ENCODE measurements around the gene GRIN2D.
A peak's percentile ranks its signal among the peaks of the same experiment; 100 is the strongest.

Gene GRIN2D

DNA sequence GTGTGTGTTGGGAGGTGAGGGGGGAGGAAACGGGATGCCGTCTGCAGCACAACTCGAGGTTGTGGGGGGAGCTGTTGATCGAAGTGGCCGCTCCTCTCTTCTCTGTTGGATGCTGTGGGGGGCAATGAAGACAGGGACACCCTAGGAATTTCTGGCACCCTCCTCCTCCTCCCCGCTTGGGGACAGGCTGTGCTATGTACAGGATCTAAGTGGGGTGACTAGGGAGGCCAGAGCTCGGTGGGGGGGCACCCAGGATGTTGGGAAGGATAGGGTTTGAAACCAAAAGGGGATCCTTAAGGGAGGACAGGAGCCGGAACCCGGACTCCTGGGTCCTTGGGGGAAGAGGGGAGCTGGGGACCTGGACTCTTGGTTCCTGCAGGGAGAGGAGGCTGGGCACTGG is 2.0 kb downstream of the GRIN2D start:
- H2BK5ac ChIP-seq (ENCODE audit: low read depth, low read length, poor library complexity), result no peak overlapping the region
- no peak overlapping the region for H3K14ac ChIP-seq (ENCODE audit: low read length)
- H3K4me1 ChIP-seq (ENCODE audit: control insufficient read depth in 1 of 2, insufficient read depth in 2 of 2, low read length in 2 of 2), result peaks cover 18 to 38% of the 10 kb centered on the region in 2 experiments
- no peak overlapping the region for H2BK12ac ChIP-seq (ENCODE audit: low read length)
- no peak overlapping the region for H2AK5ac ChIP-seq (ENCODE audit: low read length)
- H3K18ac ChIP-seq (ENCODE audit: low read length), result no peak overlapping the region
- no peak overlapping the region for H3K4ac ChIP-seq (ENCODE audit: low read depth, low read length)
- no peak overlapping the region for H2BK120ac ChIP-seq (ENCODE audit: insufficient read depth, low read length, poor library complexity)
- peaks cover 33% of the 10 kb centered on the region for H3K79me1 ChIP-seq (ENCODE audit: low read length)
- no peak overlapping the region for H4K8ac ChIP-seq (ENCODE audit: low read depth, low read length)
- no peak for DNase-seq
- H3K4me3 ChIP-seq (ENCODE audit: low read depth, low read length), result no peak overlapping the region
- H3K23ac ChIP-seq (ENCODE audit: low read length), result no peak overlapping the region
- WGBS (ENCODE audit: extremely low coverage, insufficient coverage, insufficient read length), result no CpG with 5 or more reads among the region's 9 CpGs
- no peak overlapping the region for H3K9ac ChIP-seq (ENCODE audit: low read length)
- no peaks in the 10 kb centered on the region for H3K36me3 ChIP-seq (ENCODE audit: control insufficient read depth in 1 of 2, insufficient read depth in 2 of 2, low read length in 2 of 2)
- peaks cover 14% of the 10 kb centered on the region for H3K79me2 ChIP-seq (ENCODE audit: control insufficient read depth, insufficient read depth, low read length, poor library complexity)
- peaks cover 2% of the 10 kb centered on the region for H3K9me3 ChIP-seq (ENCODE audit: insufficient read depth, low read depth, low read length)
- no peak overlapping the region for H3K4me2 ChIP-seq (ENCODE audit: low read length)
- no peak overlapping the region for H4K91ac ChIP-seq (ENCODE audit: low read depth, low read length)
- no peak overlapping the region for H3K27ac ChIP-seq (ENCODE audit: low read depth, low read length)
- H3K27me3 ChIP-seq (ENCODE audit: insufficient read depth, low read length), result peaks cover 18% of the 10 kb centered on the region
- H2AFZ ChIP-seq (ENCODE audit: insufficient read depth, low read length, poor library complexity), result no peak overlapping the region
- no peak overlapping the region for H4K12ac ChIP-seq (ENCODE audit: low read depth, low read length)

DNA sequence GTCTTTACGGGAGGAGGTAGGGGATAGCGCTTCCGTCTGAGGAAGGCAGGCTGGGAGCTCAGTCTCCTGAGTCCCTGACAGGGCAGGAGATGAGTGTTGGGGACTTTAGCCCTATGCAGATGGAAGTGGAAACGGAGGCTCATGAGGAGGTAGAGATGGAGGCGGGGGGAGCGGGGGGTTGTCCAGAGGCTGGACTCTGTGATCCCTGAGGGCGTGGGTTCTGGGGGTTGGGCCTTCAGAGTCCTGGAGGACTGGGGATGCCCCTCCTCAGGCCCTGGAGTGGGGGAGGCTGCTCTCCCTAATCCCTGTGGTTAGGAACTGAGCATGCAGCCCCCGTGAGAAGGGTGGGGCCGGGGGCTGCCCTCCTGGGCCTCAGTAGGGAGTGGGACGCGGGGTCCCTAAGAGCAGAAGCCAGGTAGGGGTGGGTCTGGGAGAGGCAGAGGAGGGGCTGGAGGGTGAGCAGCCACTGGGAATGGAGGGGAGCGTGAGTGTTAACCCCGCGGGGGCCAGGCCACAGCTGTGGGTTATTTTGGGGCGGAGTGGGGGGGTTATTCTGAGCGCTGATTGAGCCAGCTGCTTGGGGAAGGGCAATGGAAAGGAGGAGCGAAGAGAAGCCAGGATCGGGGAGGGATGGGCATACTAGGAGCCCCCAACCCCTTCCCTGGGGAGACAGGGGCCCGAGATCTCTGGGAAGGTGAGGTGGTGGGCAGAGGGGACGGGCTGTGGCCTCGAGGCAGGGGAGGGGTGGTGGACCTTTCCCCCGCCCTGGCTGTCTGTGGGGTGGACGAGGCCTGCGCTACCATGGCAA is 2.8 kb downstream of the GRIN2D start:
- H2BK120ac ChIP-seq (ENCODE audit: insufficient read depth, low read length, poor library complexity), result no peak overlapping the region
- H3K4me3 ChIP-seq (ENCODE audit: low read depth, low read length), result peak overlapping the region; percentile 39
- H3K36me3 ChIP-seq (ENCODE audit: control insufficient read depth in 1 of 2, insufficient read depth in 2 of 2, low read length in 2 of 2), result no peaks in the 10 kb centered on the region
- no peak overlapping the region for H3K4me2 ChIP-seq (ENCODE audit: low read length)
- H3K9ac ChIP-seq (ENCODE audit: low read length), result no peak overlapping the region
- H3K27me3 ChIP-seq (ENCODE audit: insufficient read depth, low read length), result peaks cover 18% of the 10 kb centered on the region
- peaks cover 26% of the 10 kb centered on the region for H3K79me1 ChIP-seq (ENCODE audit: low read length)
- no peak overlapping the region for H2BK12ac ChIP-seq (ENCODE audit: low read length)
- peaks cover 18 to 38% of the 10 kb centered on the region in 2 experiments for H3K4me1 ChIP-seq (ENCODE audit: control insufficient read depth in 1 of 2, insufficient read depth in 2 of 2, low read length in 2 of 2)
- no peak overlapping the region for H3K23ac ChIP-seq (ENCODE audit: low read length)
- no peak overlapping the region for H3K4ac ChIP-seq (ENCODE audit: low read depth, low read length)
- H2BK5ac ChIP-seq (ENCODE audit: low read depth, low read length, poor library complexity), result no peak overlapping the region
- no CpG with 5 or more reads among the region's 24 CpGs for WGBS (ENCODE audit: extremely low coverage, insufficient coverage, insufficient read length)
- peak overlapping the region; percentile 11 for H2AK5ac ChIP-seq (ENCODE audit: low read length)
- no peak overlapping the region for H4K91ac ChIP-seq (ENCODE audit: low read depth, low read length)
- H3K27ac ChIP-seq (ENCODE audit: low read depth, low read length), result no peak overlapping the region
- H2AFZ ChIP-seq (ENCODE audit: insufficient read depth, low read length, poor library complexity), result no peak overlapping the region
- H4K8ac ChIP-seq (ENCODE audit: low read depth, low read length), result no peak overlapping the region
- peaks cover 6% of the 10 kb centered on the region for H3K79me2 ChIP-seq (ENCODE audit: control insufficient read depth, insufficient read depth, low read length, poor library complexity)
- DNase-seq, result no peak
- no peak overlapping the region for H3K18ac ChIP-seq (ENCODE audit: low read length)
- H3K9me3 ChIP-seq (ENCODE audit: insufficient read depth, low read depth, low read length), result peaks cover 2% of the 10 kb centered on the region
- H4K12ac ChIP-seq (ENCODE audit: low read depth, low read length), result no peak overlapping the region
- no peak overlapping the region for H3K14ac ChIP-seq (ENCODE audit: low read length)

DNA sequence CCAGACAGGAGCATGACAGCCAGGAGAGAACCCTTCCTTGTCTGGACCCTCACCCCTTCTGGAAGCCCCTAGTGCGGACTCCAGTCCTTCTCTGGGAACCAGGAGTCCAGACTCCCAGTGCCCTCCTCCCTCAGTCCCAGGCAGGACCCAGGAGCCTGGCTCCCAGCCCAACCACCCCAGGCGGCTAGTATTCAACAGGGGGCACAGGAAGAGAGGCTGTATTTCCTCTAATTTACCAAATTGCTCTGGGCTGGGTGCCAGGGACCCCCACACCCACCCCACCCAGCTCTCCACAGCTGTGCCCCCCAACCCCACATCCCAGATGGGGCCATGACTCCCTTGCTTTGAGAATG is 3.3 kb downstream of the GRIN2D start:
- Histone ChIP-seq H3K79me2 (ENCODE audit: control insufficient read depth, insufficient read depth, low read length, poor library complexity) (peaks cover 6% of the 10 kb centered on the region), H3K4me2 (ENCODE audit: low read length) (no peak overlapping the region), H3K23ac (ENCODE audit: low read length) (no peak overlapping the region), H3K79me1 (ENCODE audit: low read length) (peaks cover 25% of the 10 kb centered on the region), H3K9me3 (ENCODE audit: insufficient read depth, low read depth, low read length) (peaks cover 2% of the 10 kb centered on the region), H4K8ac (ENCODE audit: low read depth, low read length) (no peak overlapping the region), H3K4me3 (ENCODE audit: low read depth, low read length) (peak overlapping the region; percentile 39), H3K4ac (ENCODE audit: low read depth, low read length) (no peak overlapping the region), H3K14ac (ENCODE audit: low read length) (no peak overlapping the region), H3K36me3 (ENCODE audit: control insufficient read depth in 1 of 2, insufficient read depth in 2 of 2, low read length in 2 of 2) (no peaks in the 10 kb centered on the region), H2BK5ac (ENCODE audit: low read depth, low read length, poor library complexity) (no peak overlapping the region), H2BK12ac (ENCODE audit: low read length) (no peak overlapping the region), H3K27me3 (ENCODE audit: insufficient read depth, low read length) (peaks cover 18% of the 10 kb centered on the region), H3K9ac (ENCODE audit: low read length) (no peak overlapping the region), H3K18ac (ENCODE audit: low read length) (no peak overlapping the region), H3K4me1 (ENCODE audit: control insufficient read depth in 1 of 2, insufficient read depth in 2 of 2, low read length in 2 of 2) (peaks cover 18 to 38% of the 10 kb centered on the region in 2 experiments), H4K12ac (ENCODE audit: low read depth, low read length) (no peak overlapping the region), H2AK5ac (ENCODE audit: low read length) (no peak overlapping the region), H2BK120ac (ENCODE audit: insufficient read depth, low read length, poor library complexity) (no peak overlapping the region), H2AFZ (ENCODE audit: insufficient read depth, low read length, poor library complexity) (no peak overlapping the region), H4K91ac (ENCODE audit: low read depth, low read length) (no peak overlapping the region), H3K27ac (ENCODE audit: low read depth, low read length) (no peak overlapping the region)
- no peak for DNase-seq
- no CpG with 5 or more reads among the region's 2 CpGs for WGBS (ENCODE audit: extremely low coverage, insufficient coverage, insufficient read length)

DNA sequence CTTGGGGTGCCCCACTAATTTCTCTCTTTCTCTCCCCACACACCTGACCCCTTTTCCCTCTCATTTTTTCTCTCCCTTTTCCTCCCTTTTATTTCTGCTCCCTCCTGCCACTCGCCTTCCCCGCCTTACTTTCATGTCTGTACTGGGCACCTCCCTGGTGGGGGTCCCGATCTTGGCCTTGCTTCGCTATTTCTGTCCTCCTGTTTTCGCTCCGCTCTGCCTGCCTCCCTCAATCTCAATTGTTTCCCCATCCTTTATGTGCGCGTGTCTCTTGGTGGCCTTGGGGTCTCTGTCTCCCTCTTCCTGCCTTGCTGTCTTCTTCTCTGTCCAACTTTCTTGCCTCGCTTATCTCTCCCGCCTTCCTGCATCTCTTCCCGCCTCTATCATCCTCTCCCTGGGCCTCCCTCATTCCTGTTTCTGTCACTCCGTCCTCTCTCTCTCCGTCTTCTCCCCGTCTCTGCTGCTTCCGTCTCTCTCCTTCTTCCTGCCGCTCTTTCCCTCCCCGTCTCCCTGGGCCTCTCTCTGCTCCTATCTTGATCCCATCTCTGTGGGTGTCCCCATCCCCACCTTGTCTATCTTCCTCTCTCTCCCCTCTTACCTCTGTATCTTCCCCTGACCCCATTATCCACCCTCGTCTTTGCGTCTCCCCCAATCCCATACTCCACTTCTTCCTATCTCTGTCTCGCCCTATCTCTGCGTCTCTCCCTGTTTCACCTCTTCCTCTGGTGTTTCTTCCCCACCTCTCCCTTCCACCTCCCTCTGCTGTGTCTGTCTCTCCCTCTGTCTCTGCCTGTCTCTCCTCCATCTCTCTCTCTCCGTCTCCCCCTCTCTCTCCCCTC is 4.0 kb downstream of the GRIN2D start:
- peak in 1 of 2 donors; percentile 4 for DNase-seq
- Histone ChIP-seq H3K4me2 (ENCODE audit: low read length) (peak overlapping the region; percentile 87), H2AFZ (ENCODE audit: insufficient read depth, low read length, poor library complexity) (peak overlapping the region; percentile 20), H3K79me2 (ENCODE audit: control insufficient read depth, insufficient read depth, low read length, poor library complexity) (peaks cover 6% of the 10 kb centered on the region), H3K27ac (ENCODE audit: low read depth, low read length) (no peak overlapping the region), H3K4me1 (ENCODE audit: control insufficient read depth in 1 of 2, insufficient read depth in 2 of 2, low read length in 2 of 2) (peaks cover 18 to 38% of the 10 kb centered on the region in 2 experiments), H3K18ac (ENCODE audit: low read length) (no peak overlapping the region), H4K12ac (ENCODE audit: low read depth, low read length) (no peak overlapping the region), H4K91ac (ENCODE audit: low read depth, low read length) (peak overlapping the region; percentile 74), H4K8ac (ENCODE audit: low read depth, low read length) (peak overlapping the region; percentile 78), H3K9me3 (ENCODE audit: insufficient read depth, low read depth, low read length) (peaks cover 2% of the 10 kb centered on the region), H3K36me3 (ENCODE audit: control insufficient read depth in 1 of 2, insufficient read depth in 2 of 2, low read length in 2 of 2) (no peaks in the 10 kb centered on the region), H2BK120ac (ENCODE audit: insufficient read depth, low read length, poor library complexity) (no peak overlapping the region), H2BK12ac (ENCODE audit: low read length) (peak overlapping the region; percentile 20), H2AK5ac (ENCODE audit: low read length) (no peak overlapping the region), H3K79me1 (ENCODE audit: low read length) (peaks cover 25% of the 10 kb centered on the region), H3K4me3 (ENCODE audit: low read depth, low read length) (peak overlapping the region; percentile 64), H3K23ac (ENCODE audit: low read length) (no peak overlapping the region), H3K27me3 (ENCODE audit: insufficient read depth, low read length) (peaks cover 18% of the 10 kb centered on the region), H3K9ac (ENCODE audit: low read length) (no peak overlapping the region), H3K4ac (ENCODE audit: low read depth, low read length) (no peak overlapping the region), H2BK5ac (ENCODE audit: low read depth, low read length, poor library complexity) (no peak overlapping the region), H3K14ac (ENCODE audit: low read length) (peak overlapping the region; percentile 71)
- no CpG with 5 or more reads among the region's 22 CpGs for WGBS (ENCODE audit: extremely low coverage, insufficient coverage, insufficient read length)
